MCF 10A (cell line): ENCODE measurements around the gene ATRN. TPM values are rescaled to one million over a fixed set of nuclear protein-coding genes. Genes with fewer than 3 reads are reported as not detected.

Source experiments
- BruUV-seq: library from RNA; stranded (reverse); fragments of 400-500 nt; replicated peaks from 2 replicates; lab custom pipeline; 2021; lab: Mats Ljungman, UMichigan
- CTCF ChIA-PET: fragments of 300-600 bp; sonication (Branson Sonifier 250); formaldehyde crosslinking; extraction: SDS; loops from one replicate; lab custom pipeline; 2021; ENCODE audit warnings: antibody characterized with exemption, inconsistent platforms; lab: Yijun Ruan, JAX
- POLR2A ChIA-PET: fragments of 300-600, 350-650 bp; sonication (Branson Sonifier 250); formaldehyde crosslinking; extraction: SDS; loops from one replicate; lab custom pipeline; 2020; ENCODE audit warnings: antibody characterized with exemption, inconsistent platforms; lab: Yijun Ruan, JAX
- DNase-seq: peaks from one replicate; pipeline ENCODE4 v3.0.0-alpha.2; 2018; ENCODE audit not compliant: unreplicated experiment
- H3K27ac Mint-ChIP-seq: one replicate; pipeline ENCODE4 v1.8.0; 2022; ENCODE audit warnings: mild to moderate bottlenecking, low read depth, mixed read lengths; ENCODE audit not compliant: unreplicated experiment
- H3K27me3 Mint-ChIP-seq: one replicate; pipeline ENCODE4 v1.8.0; 2022; ENCODE audit warnings: mixed read lengths; ENCODE audit not compliant: insufficient read depth, unreplicated experiment
- H3K36me3 Mint-ChIP-seq: one replicate; pipeline ENCODE4 v1.8.0; 2022; ENCODE audit warnings: mild to moderate bottlenecking, moderate library complexity, mixed read lengths; ENCODE audit not compliant: insufficient read depth, unreplicated experiment
- H3K4me1 Mint-ChIP-seq: one replicate; pipeline ENCODE4 v1.8.0; 2022; ENCODE audit warnings: mixed read lengths; ENCODE audit not compliant: insufficient read depth, unreplicated experiment
- H3K4me3 Mint-ChIP-seq: one replicate; pipeline ENCODE4 v1.8.0; 2022; ENCODE audit warnings: mild to moderate bottlenecking, moderate library complexity, mixed read lengths; ENCODE audit not compliant: unreplicated experiment
- H3K9me3 Mint-ChIP-seq: one replicate; pipeline ENCODE4 v1.8.0; 2022; ENCODE audit warnings: mixed read lengths; ENCODE audit not compliant: unreplicated experiment
- intact Hi-C: fragments of 100-400 bp; cut with micrococcal nuclease; formaldehyde crosslinking; loops from 2 replicates; pipeline ENCODE4 v1.14.1; 2022
- total RNA-seq: library from RNA; stranded (reverse); gene quantifications from 2 replicates; pipeline ENCODE4 v1.2.3, GENCODE V29; 2022
- TF ChIP-seq, protein P1 (sequence below): fragments of 200-600 bp; IDR thresholded peaks from one replicate; pipeline ENCODE4 v1.8.0; 2022; ENCODE audit warnings: antibody characterized with exemption, mild to moderate bottlenecking; ENCODE audit not compliant: unreplicated experiment

Gene ATRN
- total RNA-seq, 1 experiment from 2014 or later = 29.7 TPM

- H3K4me3 Mint-ChIP-seq = no peak overlapping the region
- CTCF ChIA-PET = no interaction called here
- POLR2A ChIA-PET = interaction anchor here (0.8 kb wide), 1 partner anchor 48 kb away, joined by 5 read pairs; no protein-coding TSS in a partner anchor
- H3K36me3 Mint-ChIP-seq = no peaks in the 10 kb centered on the region
- H3K27me3 Mint-ChIP-seq = no peaks in the 10 kb centered on the region
- BruUV-seq = no TSS peak
- H3K4me1 Mint-ChIP-seq = no peaks in the 10 kb centered on the region
- DNase-seq = no peak
- intact Hi-C loops = no loop called here
- H3K27ac Mint-ChIP-seq = no peak overlapping the region
- TF ChIP-seq, protein P1, sequence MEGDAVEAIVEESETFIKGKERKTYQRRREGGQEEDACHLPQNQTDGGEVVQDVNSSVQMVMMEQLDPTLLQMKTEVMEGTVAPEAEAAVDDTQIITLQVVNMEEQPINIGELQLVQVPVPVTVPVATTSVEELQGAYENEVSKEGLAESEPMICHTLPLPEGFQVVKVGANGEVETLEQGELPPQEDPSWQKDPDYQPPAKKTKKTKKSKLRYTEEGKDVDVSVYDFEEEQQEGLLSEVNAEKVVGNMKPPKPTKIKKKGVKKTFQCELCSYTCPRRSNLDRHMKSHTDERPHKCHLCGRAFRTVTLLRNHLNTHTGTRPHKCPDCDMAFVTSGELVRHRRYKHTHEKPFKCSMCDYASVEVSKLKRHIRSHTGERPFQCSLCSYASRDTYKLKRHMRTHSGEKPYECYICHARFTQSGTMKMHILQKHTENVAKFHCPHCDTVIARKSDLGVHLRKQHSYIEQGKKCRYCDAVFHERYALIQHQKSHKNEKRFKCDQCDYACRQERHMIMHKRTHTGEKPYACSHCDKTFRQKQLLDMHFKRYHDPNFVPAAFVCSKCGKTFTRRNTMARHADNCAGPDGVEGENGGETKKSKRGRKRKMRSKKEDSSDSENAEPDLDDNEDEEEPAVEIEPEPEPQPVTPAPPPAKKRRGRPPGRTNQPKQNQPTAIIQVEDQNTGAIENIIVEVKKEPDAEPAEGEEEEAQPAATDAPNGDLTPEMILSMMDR = no peak
- H3K9me3 Mint-ChIP-seq = no peaks in the 10 kb centered on the region
Observed at GRCh38 chr20:3456648-3457047, 14.2 kb upstream of the ATRN start.

GRCh38 chr20:3459881-3460307, 10.9 kb upstream of the ATRN start:
- intact Hi-C loops = no loop called here
- H3K27me3 Mint-ChIP-seq = peaks cover 3% of the 10 kb centered on the region
- no peaks in the 10 kb centered on the region for H3K36me3 Mint-ChIP-seq
- no TSS peak for BruUV-seq
- H3K4me1 Mint-ChIP-seq = no peaks in the 10 kb centered on the region
- POLR2A ChIA-PET = interaction anchor here (1.1 kb wide), 1 partner anchor 51 kb away, joined by 5 read pairs; no protein-coding TSS in a partner anchor
- CTCF ChIA-PET = interaction anchor here (0.5 to 1.1 kb wide), 3 partner anchors 16 to 784 kb away, joined by 3 to 5 read pairs (median 4); no protein-coding TSS in a partner anchor
- TF ChIP-seq, protein P1 = no peak
- DNase-seq = no peak
- no peaks in the 10 kb centered on the region for H3K9me3 Mint-ChIP-seq
- no peak overlapping the region for H3K4me3 Mint-ChIP-seq
- no peak overlapping the region for H3K27ac Mint-ChIP-seq

GRCh38 chr20:3461211-3461771, 9.5 kb upstream of the ATRN start:
- no TSS peak for BruUV-seq
- H3K9me3 Mint-ChIP-seq = no peaks in the 10 kb centered on the region
- H3K27ac Mint-ChIP-seq = no peak overlapping the region
- no peak for DNase-seq
- TF ChIP-seq, protein P1 = no peak
- H3K4me3 Mint-ChIP-seq = no peak overlapping the region
- CTCF ChIA-PET = interaction anchor here (0.6 to 1.6 kb wide), 2 partner anchors 9 to 358 kb away, joined by 3 read pairs; no protein-coding TSS in a partner anchor
- no peaks in the 10 kb centered on the region for H3K36me3 Mint-ChIP-seq
- no peaks in the 10 kb centered on the region for H3K4me1 Mint-ChIP-seq
- peaks cover 17% of the 10 kb centered on the region for H3K27me3 Mint-ChIP-seq
- intact Hi-C loops = no loop called here
- POLR2A ChIA-PET = interaction anchor here (0.6 to 2.8 kb wide), 5 partner anchors 9 to 401 kb away, joined by 3 to 18 read pairs (median 3); partner anchors contain the start of gene ATRN

GRCh38 chr20:3461911-3462677, 8.7 kb upstream of the ATRN start:
- intact Hi-C loops = no loop called here
- Mint-ChIP-seq H3K4me1 (no peaks in the 10 kb centered on the region), H3K27ac (no peak overlapping the region), H3K4me3 (no peak overlapping the region), H3K36me3 (no peaks in the 10 kb centered on the region), H3K27me3 (peaks cover 25% of the 10 kb centered on the region), H3K9me3 (no peaks in the 10 kb centered on the region)
- peak; percentile 18 for DNase-seq
- ChIA-PET CTCF (interaction anchor here (0.6 to 1.6 kb wide), 3 partner anchors 10 to 212 kb away, joined by 3 read pairs; no protein-coding TSS in a partner anchor), POLR2A (interaction anchor here (1.2 to 2.8 kb wide), 5 partner anchors 9 to 54 kb away, joined by 3 to 18 read pairs (median 5); partner anchors contain the start of gene ATRN)
- TF ChIP-seq, protein P1 = no peak
- no TSS peak for BruUV-seq
